A673 (cell line): ENCODE results near the gene IL18R1. TPM values are rescaled to one million over a fixed set of nuclear protein-coding genes. Genes with fewer than 3 reads are reported as not detected.

Experiments
- BruUV-seq: library from RNA; stranded (reverse); fragments of 400-500 nt; replicated peaks from 2 replicates; lab custom pipeline; 2021; lab: Mats Ljungman, UMichigan
- CTCF ChIA-PET: fragments of 300-600 bp; sonication (Branson Sonifier 250); formaldehyde crosslinking; loops from one replicate; lab custom pipeline; 2022; ENCODE audit warnings: antibody characterized with exemption; lab: Charles Lee
- POLR2A ChIA-PET: fragments of 300-600 bp; sonication (Branson Sonifier 250); formaldehyde crosslinking; loops from one replicate; lab custom pipeline; 2022; ENCODE audit warnings: antibody characterized with exemption; ENCODE audit not compliant: low non-redundant PET; lab: Charles Lee
- DNase-seq: peaks from one replicate; pipeline ENCODE4 v3.0.0-alpha.2; 2015; ENCODE audit warnings: low spot score
- H3K27ac ChIP-seq: fragments of 200-600 bp; sonication (generic); 2 replicates; pipeline ENCODE4 v1.5.1; 2016; ENCODE audit warnings: mixed run types, low read depth, mild to moderate bottlenecking, mixed read lengths, antibody characterized with exemption, low read length; ENCODE audit not compliant: poor library complexity, severe bottlenecking
- H3K27me3 ChIP-seq: fragments of 200-600 bp; sonication (generic); replicated peaks from 2 replicates; pipeline ENCODE4 v1.6.1; 2017; ENCODE audit warnings: mixed run types, low read depth, mild to moderate bottlenecking, mixed read lengths, antibody characterized with exemption, low read length; ENCODE audit not compliant: insufficient read depth, poor library complexity
- H3K36me3 ChIP-seq: fragments of 200-600 bp; sonication (generic); 2 replicates; pipeline ENCODE4 v1.6.1; 2016; ENCODE audit warnings: mixed run types, mild to moderate bottlenecking, mixed read lengths, antibody characterized with exemption, low read length; ENCODE audit not compliant: insufficient read depth, poor library complexity, severe bottlenecking
- H3K4me1 ChIP-seq: fragments of 200-600 bp; sonication (generic); 2 replicates; pipeline ENCODE4 v1.6.1; 2017; ENCODE audit warnings: mixed run types, mild to moderate bottlenecking, mixed read lengths, antibody characterized with exemption, low read length; ENCODE audit not compliant: insufficient read depth, poor library complexity, severe bottlenecking
- H3K4me3 ChIP-seq: fragments of 200-600 bp; sonication (generic); 2 replicates; pipeline ENCODE4 v1.5.1; 2016; ENCODE audit warnings: low read depth, mixed run types, mild to moderate bottlenecking, mixed read lengths, low read length; ENCODE audit not compliant: poor library complexity, severe bottlenecking
- H3K9me3 ChIP-seq: fragments of 200-600 bp; sonication (generic); 2 replicates; pipeline ENCODE4 v1.6.1; 2016; ENCODE audit warnings: mixed run types, low read depth, mild to moderate bottlenecking, mixed read lengths, antibody characterized with exemption, low read length; ENCODE audit not compliant: poor library complexity, severe bottlenecking
- EZH2 ChIP-seq: fragments of 200-600 bp; sonication (generic); IDR thresholded peaks from 2 replicates; pipeline ENCODE4 v1.6.1; 2017; ENCODE audit warnings: borderline replicate concordance, low read depth, mild to moderate bottlenecking, mixed read lengths, antibody characterized with exemption, low read length; ENCODE audit not compliant: poor library complexity, severe bottlenecking
- intact Hi-C: fragments of 100-400 bp; cut with micrococcal nuclease; formaldehyde crosslinking; loops from one replicate; pipeline ENCODE4 v1.10.0; 2022; ENCODE audit not compliant: unreplicated experiment
- total RNA-seq: library from RNA; stranded (reverse); gene quantifications from 2 replicates; pipeline ENCODE4 v1.2.3, GENCODE V29; 2021
- TF ChIP-seq, protein P1 (sequence below): fragments of 300-800, 200-600 bp; sonication (generic); conservative IDR thresholded peaks from 2 replicates; pipeline ENCODE4 v1.5.1; 2017; ENCODE audit warnings: low read depth, mild to moderate bottlenecking, antibody characterized with exemption, low read length, moderate library complexity, mixed read lengths

IL18R1 gene
- total RNA-seq, 1 experiment from 2014 or later, result not detected

DNA sequence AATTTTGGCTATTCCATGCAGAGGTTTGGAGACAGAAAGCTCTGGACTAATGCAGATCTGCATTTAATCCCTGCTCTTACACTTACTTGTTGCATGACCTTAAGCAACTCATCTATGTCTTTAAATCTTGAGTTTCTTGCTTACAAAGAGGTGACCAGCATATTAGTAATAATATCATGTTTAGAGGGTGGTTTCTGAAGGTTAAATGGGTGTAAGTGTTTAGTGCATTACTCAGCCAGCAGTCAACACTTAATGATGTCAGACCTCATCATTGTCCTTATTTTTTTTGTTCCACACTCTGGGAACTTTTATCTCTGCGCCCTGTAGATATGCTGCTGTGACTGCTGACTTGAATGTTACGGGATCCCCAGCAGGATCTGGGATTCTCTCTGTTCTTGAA is 42.6 kb upstream of the IL18R1 start:
- ChIA-PET CTCF (no interaction called here), POLR2A (no interaction called here)
- H3K4me3 ChIP-seq, result no peak overlapping the region
- BruUV-seq, result no TSS peak
- intact Hi-C loops, result no loop called here
- H3K27me3 ChIP-seq, result peaks cover 3% of the 10 kb centered on the region
- TF ChIP-seq EZH2, result no peak
- TF ChIP-seq, protein P1, sequence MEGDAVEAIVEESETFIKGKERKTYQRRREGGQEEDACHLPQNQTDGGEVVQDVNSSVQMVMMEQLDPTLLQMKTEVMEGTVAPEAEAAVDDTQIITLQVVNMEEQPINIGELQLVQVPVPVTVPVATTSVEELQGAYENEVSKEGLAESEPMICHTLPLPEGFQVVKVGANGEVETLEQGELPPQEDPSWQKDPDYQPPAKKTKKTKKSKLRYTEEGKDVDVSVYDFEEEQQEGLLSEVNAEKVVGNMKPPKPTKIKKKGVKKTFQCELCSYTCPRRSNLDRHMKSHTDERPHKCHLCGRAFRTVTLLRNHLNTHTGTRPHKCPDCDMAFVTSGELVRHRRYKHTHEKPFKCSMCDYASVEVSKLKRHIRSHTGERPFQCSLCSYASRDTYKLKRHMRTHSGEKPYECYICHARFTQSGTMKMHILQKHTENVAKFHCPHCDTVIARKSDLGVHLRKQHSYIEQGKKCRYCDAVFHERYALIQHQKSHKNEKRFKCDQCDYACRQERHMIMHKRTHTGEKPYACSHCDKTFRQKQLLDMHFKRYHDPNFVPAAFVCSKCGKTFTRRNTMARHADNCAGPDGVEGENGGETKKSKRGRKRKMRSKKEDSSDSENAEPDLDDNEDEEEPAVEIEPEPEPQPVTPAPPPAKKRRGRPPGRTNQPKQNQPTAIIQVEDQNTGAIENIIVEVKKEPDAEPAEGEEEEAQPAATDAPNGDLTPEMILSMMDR, result no peak
- no peaks in the 10 kb centered on the region for H3K4me1 ChIP-seq
- DNase-seq, result no peak
- no peaks in the 10 kb centered on the region for H3K9me3 ChIP-seq
- no peaks in the 10 kb centered on the region for H3K36me3 ChIP-seq
- H3K27ac ChIP-seq, result no peak overlapping the region

DNA sequence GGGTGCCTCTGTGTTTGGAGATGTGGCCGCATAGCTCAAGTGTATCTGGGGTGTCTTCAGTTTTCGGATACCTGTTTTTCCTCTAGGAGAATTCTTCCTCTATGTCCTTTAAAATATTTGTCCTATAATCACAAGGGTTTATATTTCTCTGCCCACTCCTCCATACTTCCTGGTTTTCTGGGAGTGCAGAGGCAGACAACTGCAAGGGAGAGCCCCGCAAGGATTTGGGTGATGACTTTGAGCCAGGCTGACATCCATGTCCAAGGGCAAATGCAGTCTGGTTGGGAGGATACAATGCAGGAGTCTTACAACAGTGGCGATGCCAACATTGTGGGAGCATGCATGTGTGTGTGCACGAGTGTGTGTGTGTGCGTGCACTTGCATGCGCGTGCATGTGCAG is 42.1 kb upstream of the IL18R1 start:
- H3K4me1 ChIP-seq, result no peaks in the 10 kb centered on the region
- H3K36me3 ChIP-seq, result no peaks in the 10 kb centered on the region
- H3K27me3 ChIP-seq, result peaks cover 3% of the 10 kb centered on the region
- no peak overlapping the region for H3K4me3 ChIP-seq
- CTCF ChIA-PET, result no interaction called here
- no peak for TF ChIP-seq EZH2
- H3K27ac ChIP-seq, result no peak overlapping the region
- intact Hi-C loops, result no loop called here
- DNase-seq, result no peak
- H3K9me3 ChIP-seq, result no peaks in the 10 kb centered on the region
- POLR2A ChIA-PET, result no interaction called here
- BruUV-seq, result no TSS peak

- no peaks in the 10 kb centered on the region for H3K4me1 ChIP-seq
- ChIA-PET CTCF (no interaction called here), POLR2A (no interaction called here)
- no peak for DNase-seq
- no peak overlapping the region for H3K27ac ChIP-seq
- TF ChIP-seq, protein P1, result no peak
- TF ChIP-seq EZH2, result no peak
- H3K36me3 ChIP-seq, result no peaks in the 10 kb centered on the region
- no peaks in the 10 kb centered on the region for H3K9me3 ChIP-seq
- intact Hi-C loops, result no loop called here
- no TSS peak for BruUV-seq
- peaks cover 3% of the 10 kb centered on the region for H3K27me3 ChIP-seq
- H3K4me3 ChIP-seq, result no peak overlapping the region
Observed at GRCh38 chr2:102313950-102314349, 41.6 kb upstream of the IL18R1 start.

DNA sequence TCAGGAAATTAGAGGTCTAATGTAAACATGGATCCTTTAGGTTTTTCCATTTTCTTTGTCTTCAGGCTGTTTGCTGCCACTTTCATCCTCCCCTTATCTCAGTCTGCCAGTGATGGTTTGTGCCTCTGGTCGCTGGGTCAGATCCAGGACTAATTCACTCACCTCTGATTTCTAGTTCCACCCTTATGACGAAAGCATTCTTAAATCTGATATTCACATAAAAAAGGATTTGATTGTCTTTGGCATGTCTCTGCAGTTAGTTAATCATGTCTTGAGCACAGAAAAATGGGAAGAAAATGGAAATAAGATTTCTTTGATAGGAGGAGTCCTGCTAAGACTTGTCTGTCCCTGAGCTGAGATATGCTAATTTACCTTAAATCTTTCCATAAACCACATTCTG is 39.7 kb upstream of the IL18R1 start:
- Histone ChIP-seq H3K4me3 (no peak overlapping the region), H3K9me3 (no peaks in the 10 kb centered on the region), H3K4me1 (no peaks in the 10 kb centered on the region), H3K27ac (no peak overlapping the region), H3K36me3 (no peaks in the 10 kb centered on the region), H3K27me3 (peaks cover 3% of the 10 kb centered on the region)
- ChIA-PET CTCF (no interaction called here), POLR2A (no interaction called here)
- BruUV-seq, result no TSS peak
- intact Hi-C loops, result no loop called here
- no peak for DNase-seq
- TF ChIP-seq EZH2, result no peak
- TF ChIP-seq, protein P1, result no peak
